MM.1S (cell line): ENCODE results near the gene CENPL.
"Not testable (repeated sequence)": the region's sequence is repeated elsewhere in the genome, so short reads cannot be mapped to it uniquely, and the experiment has no call there.

Source experiments
- DNase-seq: peaks from one replicate; pipeline ENCODE4 v3.0.0-alpha.2; 2015
- H2AFZ ChIP-seq: fragments of 300-600 bp; sonication (generic); 2 replicates; pipeline ENCODE4 v1.6.0; 2016; ENCODE audit warnings: antibody characterized with exemption, low read length
- H3F3A ChIP-seq: fragments of 300-600 bp; sonication (generic); 2 replicates; pipeline ENCODE4 v1.6.1; 2016; ENCODE audit warnings: mild to moderate bottlenecking, antibody characterized with exemption, low read length, moderate library complexity, mixed read lengths; ENCODE audit not compliant: insufficient read depth
- H3K27ac ChIP-seq: fragments of 300-600 bp; sonication (generic); 2 replicates; pipeline ENCODE4 v1.5.1; 2016; ENCODE audit warnings: mild to moderate bottlenecking, low read length
- H3K27me3 ChIP-seq: fragments of 300-600 bp; sonication (generic); replicated peaks from 2 replicates; pipeline ENCODE4 v1.6.0; 2016; ENCODE audit warnings: low read length; ENCODE audit not compliant: insufficient read depth
- H3K36me3 ChIP-seq: fragments of 300-600 bp; sonication (generic); replicated peaks from 2 replicates; pipeline ENCODE4 v1.6.1; 2016; ENCODE audit warnings: mild to moderate bottlenecking, low read length, mixed read lengths; ENCODE audit not compliant: insufficient read depth
- H3K4me1 ChIP-seq: fragments of 300-600 bp; sonication (generic); 2 replicates; pipeline ENCODE4 v1.6.1; 2016; ENCODE audit warnings: low read length, mixed read lengths
- H3K4me2 ChIP-seq: fragments of 300-600 bp; sonication (generic); 2 replicates; pipeline ENCODE4 v1.6.0; 2016; ENCODE audit warnings: low read depth, low read length
- H3K4me3 ChIP-seq: fragments of 300-600 bp; sonication (generic); 2 replicates; pipeline ENCODE4 v1.5.1; 2016; ENCODE audit warnings: low read length, mixed read lengths
- H3K79me2 ChIP-seq: fragments of 300-600 bp; sonication (generic); 2 replicates; pipeline ENCODE4 v1.6.1; 2016; ENCODE audit warnings: mixed run types, low read length, mixed read lengths
- H3K9ac ChIP-seq: fragments of 300-600 bp; sonication (generic); 2 replicates; pipeline ENCODE4 v1.6.1; 2016; ENCODE audit warnings: low read length, mixed read lengths
- H3K9me2 ChIP-seq: fragments of 300-600 bp; sonication (generic); replicated peaks from 2 replicates; pipeline ENCODE4 v1.6.1; 2016; ENCODE audit warnings: mild to moderate bottlenecking, low read length, mixed read lengths; ENCODE audit not compliant: insufficient read depth
- H3K9me3 ChIP-seq: fragments of 300-600 bp; sonication (generic); replicated peaks from 2 replicates; pipeline ENCODE4 v1.6.1; 2016; ENCODE audit warnings: mild to moderate bottlenecking, low read length, mixed read lengths; ENCODE audit not compliant: insufficient read depth
- H4K20me1 ChIP-seq: fragments of 300-600 bp; sonication (generic); 2 replicates; pipeline ENCODE4 v1.6.1; 2016; ENCODE audit warnings: mild to moderate bottlenecking, low read length, moderate library complexity, mixed read lengths; ENCODE audit not compliant: insufficient read depth
- CTCF ChIP-seq: fragments of 300-600 bp; sonication (generic); IDR thresholded peaks from 2 replicates; pipeline ENCODE4 v1.5.1; 2016; ENCODE audit warnings: antibody characterized with exemption, low read length, mixed read lengths
- EZH2 ChIP-seq: fragments of 300-600 bp; sonication (generic); optimal IDR thresholded peaks from 2 replicates; pipeline ENCODE3; 2017; ENCODE audit warnings: low read depth, mild to moderate bottlenecking, antibody characterized with exemption, low read length, mixed read lengths
- EZH2phosphoT487 ChIP-seq: fragments of 300-600 bp; sonication (generic); IDR thresholded peaks from 2 replicates; pipeline ENCODE4 v1.6.1; 2018; ENCODE audit warnings: antibody characterized with exemption, low read length

CENPL gene

GRCh38 chr1:173802961-173803360, 21.7 kb downstream of the CENPL start:
- Histone ChIP-seq H3K36me3 (peaks cover 12% of the 10 kb centered on the region; the same call in 1 of the 2 replicates), H3K9me3 (no peaks in the 10 kb centered on the region), H3K79me2 (peaks cover 8% of the 10 kb centered on the region; the same call in 1 of the 2 replicates), H3F3A (no peaks in the 10 kb centered on the region), H2AFZ (no peak overlapping the region), H3K27ac (no peak overlapping the region), H3K27me3 (no peaks in the 10 kb centered on the region), H3K4me3 (no peak overlapping the region), H4K20me1 (no peaks in the 10 kb centered on the region), H3K4me2 (no peak overlapping the region), H3K9ac (no peak overlapping the region), H3K4me1 (no peaks in the 10 kb centered on the region), H3K9me2 (no peaks in the 10 kb centered on the region)
- DNase-seq: no peak
- no peak for TF ChIP-seq EZH2phosphoT487
- TF ChIP-seq EZH2: no peak
- no peak for TF ChIP-seq CTCF

GRCh38 chr1:173799995-173800394, 24.7 kb downstream of the CENPL start:
- H3K79me2 ChIP-seq, H4K20me1 ChIP-seq, H3K27ac ChIP-seq, H3F3A ChIP-seq, H3K4me3 ChIP-seq, DNase-seq, H3K4me2 ChIP-seq, H3K9me3 ChIP-seq, H3K36me3 ChIP-seq, H3K4me1 ChIP-seq, H3K9me2 ChIP-seq, H2AFZ ChIP-seq, H3K9ac ChIP-seq, H3K27me3 ChIP-seq: not testable (repeated sequence)

GRCh38 chr1:173798078-173798477, 26.6 kb downstream of the CENPL start:
- Histone ChIP-seq H3K27ac (no peak overlapping the region), H3K27me3 (no peaks in the 10 kb centered on the region), H2AFZ (no peak overlapping the region), H3K4me1 (no peaks in the 10 kb centered on the region), H3K79me2 (no peaks in the 10 kb centered on the region), H3K9me3 (no peaks in the 10 kb centered on the region), H3F3A (peaks cover 4% of the 10 kb centered on the region; the same call in 1 of the 2 replicates), H4K20me1 (no peaks in the 10 kb centered on the region), H3K9me2 (no peaks in the 10 kb centered on the region), H3K4me2 (no peak overlapping the region), H3K9ac (no peak overlapping the region), H3K4me3 (no peak overlapping the region), H3K36me3 (peaks cover 5% of the 10 kb centered on the region; the same call in 1 of the 2 replicates)
- TF ChIP-seq EZH2phosphoT487 (no peak), CTCF (no peak), EZH2 (no peak)
- DNase-seq: no peak

GRCh38 chr1:173789841-173790240, 34.8 kb downstream of the CENPL start:
- no peak for TF ChIP-seq EZH2
- TF ChIP-seq CTCF: no peak
- no peak for TF ChIP-seq EZH2phosphoT487
- no peaks in the 10 kb centered on the region for H4K20me1 ChIP-seq
- no peak overlapping the region for H2AFZ ChIP-seq
- no peaks in the 10 kb centered on the region for H3K79me2 ChIP-seq
- no peak overlapping the region for H3K4me3 ChIP-seq
- H3K36me3 ChIP-seq: no peaks in the 10 kb centered on the region; the same call in 1 of the 2 replicates
- H3K27me3 ChIP-seq: no peaks in the 10 kb centered on the region
- no peaks in the 10 kb centered on the region for H3K9me2 ChIP-seq
- H3F3A ChIP-seq: 0 out of 2 replicates have a peak, but pooled peaks cover 5% of the 10 kb centered on the region
- H3K9ac ChIP-seq: no peak overlapping the region
- no peaks in the 10 kb centered on the region for H3K4me1 ChIP-seq
- H3K9me3 ChIP-seq: no peaks in the 10 kb centered on the region
- no peak overlapping the region for H3K4me2 ChIP-seq
- no peak overlapping the region for H3K27ac ChIP-seq
- DNase-seq: no peak
